SK-N-MC (cell line): ENCODE measurements around the gene CTBP2.

Experiments used
- EZH2 ChIP-seq: fragments of 200-600 bp; sonication (generic); IDR thresholded peaks from one replicate; pipeline ENCODE4 v1.6.1; 2017; ENCODE audit warnings: antibody characterized with exemption
- FOXP2 ChIP-seq: optimal IDR thresholded peaks from 2 replicates; pipeline ENCODE3; 2011; ENCODE audit warnings: mild to moderate bottlenecking, moderate library complexity; ENCODE audit not compliant: insufficient read depth; ENCODE audit errors: extremely low read length, control extremely low read depth
- POLR2AphosphoS5 ChIP-seq: IDR thresholded peaks from 2 replicates; pipeline ENCODE4 v1.6.1; 2012; ENCODE audit warnings: mild to moderate bottlenecking, low read depth, low read length, borderline replicate concordance

GRCh38 chr10:125199270-125199669 is 38.9 kb upstream of the CTBP2 start:
- TF ChIP-seq EZH2, result no peak
- TF ChIP-seq POLR2AphosphoS5, result no peak
- no peak for TF ChIP-seq FOXP2
